Kidney epithelial cell (primary cell): ENCODE measurements around the gene MSN. TPM values are rescaled to one million over a fixed set of nuclear protein-coding genes. Genes with fewer than 3 reads are reported as not detected.

Experiments
- DNase-seq: peaks from one replicate; pipeline ENCODE4 v3.0.0-alpha.2; 2010; ENCODE audit warnings: low read depth
- H3K27me3 ChIP-seq: 2 replicates; pipeline ENCODE4 v1.6.0; 2011; ENCODE audit warnings: low read length; ENCODE audit not compliant: control insufficient read depth, insufficient read depth
- H3K36me3 ChIP-seq: 2 replicates; pipeline ENCODE4 v1.5.1; 2011; ENCODE audit warnings: low read length; ENCODE audit not compliant: control insufficient read depth, insufficient read depth
- H3K4me3 ChIP-seq: 2 replicates; pipeline ENCODE4 v1.5.1; 2011; ENCODE audit warnings: low read depth, mild to moderate bottlenecking, control low read depth, low read length
- total RNA-seq: library from RNA; depleted of rRNA; stranded (reverse); fragments of >200 nt; gene quantifications from 2 replicates; pipeline ENCODE4 v1.2.3, GENCODE V29; 2015
- TF ChIP-seq, protein P1 (sequence below): IDR thresholded peaks from 2 replicates; pipeline ENCODE4 v1.5.1; 2011; ENCODE audit warnings: mild to moderate bottlenecking, moderate library complexity, low read length, control low read depth, inconsistent platforms; ENCODE audit not compliant: insufficient read depth, poor library complexity, severe bottlenecking

The MSN gene
- total RNA-seq, 1 donor from 2014 or later, result 402 TPM

DNA sequence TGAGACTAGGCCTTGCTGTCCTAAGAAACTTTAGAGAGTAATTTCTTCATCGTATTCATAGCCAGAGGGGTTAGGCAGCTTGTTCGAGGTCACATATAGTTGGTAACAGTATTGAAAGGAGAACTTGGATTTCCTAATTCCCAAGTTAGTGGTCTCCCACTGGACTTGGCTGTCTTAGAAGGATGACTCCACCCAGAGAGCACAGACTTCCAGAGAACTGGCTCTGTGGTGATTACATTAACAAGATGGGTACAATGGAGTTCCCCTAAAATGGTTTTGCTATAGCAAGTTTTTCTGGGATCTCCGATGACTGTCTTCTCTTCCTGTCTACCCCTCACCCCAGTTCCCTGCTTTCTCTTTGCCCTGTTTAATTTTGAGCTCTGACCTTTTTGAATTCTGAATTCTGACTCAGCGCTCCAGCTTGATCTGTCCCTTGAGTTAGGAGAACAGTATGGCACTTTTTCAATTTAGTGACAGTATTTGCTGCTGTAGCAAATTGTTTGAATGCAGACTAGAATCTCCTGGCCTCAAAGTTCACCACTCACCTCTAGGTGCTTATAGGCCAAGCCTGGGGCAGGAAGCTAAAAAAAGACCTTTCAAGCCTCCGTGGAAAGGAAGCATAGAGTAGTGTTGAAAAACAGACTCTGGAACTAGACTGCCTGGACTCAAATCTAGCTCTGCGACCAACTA lies 6.9 kb downstream of the MSN start:
- no peak for DNase-seq
- H3K27me3 ChIP-seq, result no peaks in the 10 kb centered on the region
- H3K36me3 ChIP-seq, result no peaks in the 10 kb centered on the region
- no peak overlapping the region for H3K4me3 ChIP-seq
- TF ChIP-seq, protein P1, sequence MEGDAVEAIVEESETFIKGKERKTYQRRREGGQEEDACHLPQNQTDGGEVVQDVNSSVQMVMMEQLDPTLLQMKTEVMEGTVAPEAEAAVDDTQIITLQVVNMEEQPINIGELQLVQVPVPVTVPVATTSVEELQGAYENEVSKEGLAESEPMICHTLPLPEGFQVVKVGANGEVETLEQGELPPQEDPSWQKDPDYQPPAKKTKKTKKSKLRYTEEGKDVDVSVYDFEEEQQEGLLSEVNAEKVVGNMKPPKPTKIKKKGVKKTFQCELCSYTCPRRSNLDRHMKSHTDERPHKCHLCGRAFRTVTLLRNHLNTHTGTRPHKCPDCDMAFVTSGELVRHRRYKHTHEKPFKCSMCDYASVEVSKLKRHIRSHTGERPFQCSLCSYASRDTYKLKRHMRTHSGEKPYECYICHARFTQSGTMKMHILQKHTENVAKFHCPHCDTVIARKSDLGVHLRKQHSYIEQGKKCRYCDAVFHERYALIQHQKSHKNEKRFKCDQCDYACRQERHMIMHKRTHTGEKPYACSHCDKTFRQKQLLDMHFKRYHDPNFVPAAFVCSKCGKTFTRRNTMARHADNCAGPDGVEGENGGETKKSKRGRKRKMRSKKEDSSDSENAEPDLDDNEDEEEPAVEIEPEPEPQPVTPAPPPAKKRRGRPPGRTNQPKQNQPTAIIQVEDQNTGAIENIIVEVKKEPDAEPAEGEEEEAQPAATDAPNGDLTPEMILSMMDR, result no peak

GRCh38 chrX:65677954-65678469 lies 10.6 kb downstream of the MSN start:
- Histone ChIP-seq H3K36me3 (no peaks in the 10 kb centered on the region), H3K4me3 (no peak overlapping the region), H3K27me3 (no peaks in the 10 kb centered on the region)
- no peak for DNase-seq
- TF ChIP-seq, protein P1, result no peak

DNA sequence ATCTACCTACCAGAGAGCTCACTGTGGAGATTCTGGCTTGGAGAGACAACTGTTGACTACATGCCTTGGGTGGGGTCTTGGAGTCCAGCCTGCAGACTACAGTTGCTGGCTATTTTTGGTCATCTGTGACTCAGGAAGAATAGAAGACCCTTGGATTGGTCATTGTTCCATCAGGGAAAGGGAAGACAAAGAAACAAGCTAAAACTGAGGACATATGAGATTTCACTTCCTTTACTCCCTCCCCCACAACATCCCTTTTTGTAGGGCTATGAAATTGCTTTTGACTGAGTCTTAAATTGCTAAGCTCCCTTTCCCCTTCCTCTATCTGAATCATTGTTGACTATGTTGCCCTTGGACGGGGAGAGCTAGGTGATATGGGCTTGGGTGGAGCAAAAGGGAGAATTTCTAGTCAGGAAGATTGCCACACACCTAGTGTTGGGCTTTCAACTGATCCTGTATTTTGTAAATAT lies 11.7 kb downstream of the MSN start:
- no peaks in the 10 kb centered on the region for H3K36me3 ChIP-seq
- no peaks in the 10 kb centered on the region for H3K27me3 ChIP-seq
- DNase-seq, result no peak
- H3K4me3 ChIP-seq, result no peak overlapping the region
- TF ChIP-seq, protein P1, result no peak

DNA sequence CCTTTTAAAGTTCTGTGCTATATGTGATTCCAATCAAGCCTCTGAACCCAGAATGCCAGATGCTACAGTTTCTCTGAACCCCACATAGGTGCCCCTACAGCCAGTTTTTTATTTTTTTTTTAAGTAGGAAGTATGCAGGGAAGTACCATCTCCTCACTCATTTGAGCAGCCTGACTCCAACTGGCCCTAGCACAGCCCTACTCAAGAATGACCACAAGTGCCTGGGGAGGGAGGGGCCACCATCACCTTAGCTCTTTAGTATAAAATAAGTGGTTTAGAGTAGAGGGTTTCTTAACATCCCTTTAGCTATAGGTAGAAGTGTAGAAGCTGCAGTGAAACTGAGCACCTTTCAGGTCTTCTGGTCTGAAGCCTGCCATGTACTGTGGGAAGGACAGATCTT lies 14.4 kb downstream of the MSN start:
- DNase-seq, result no peak
- H3K36me3 ChIP-seq, result no peaks in the 10 kb centered on the region
- no peaks in the 10 kb centered on the region for H3K27me3 ChIP-seq
- TF ChIP-seq, protein P1, result no peak
- no peak overlapping the region for H3K4me3 ChIP-seq

DNA sequence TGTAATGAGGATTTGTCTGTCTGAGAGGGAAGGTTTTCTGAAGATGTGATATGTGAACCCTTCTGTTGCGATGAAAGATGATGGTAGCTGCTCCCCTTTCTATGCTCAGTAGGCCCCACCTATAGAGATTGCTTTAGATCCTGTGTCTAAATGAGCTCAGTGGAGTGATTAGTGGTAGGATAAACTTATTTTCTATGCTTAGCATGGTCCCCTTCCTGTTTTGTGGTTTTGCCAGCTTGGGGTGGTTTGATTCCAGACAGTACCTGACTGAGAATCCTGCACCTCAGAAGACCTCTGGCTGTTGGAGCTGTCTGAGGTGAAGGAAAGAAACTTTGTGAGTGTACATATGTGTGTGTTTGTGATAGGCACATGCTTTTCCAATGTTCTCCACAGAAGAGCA lies 17.7 kb downstream of the MSN start:
- Histone ChIP-seq H3K27me3 (no peaks in the 10 kb centered on the region), H3K36me3 (no peaks in the 10 kb centered on the region)

More for the DNA sequence above, 17.7 kb downstream of the MSN start:
- TF ChIP-seq, protein P1, result no peak
- no peak for DNase-seq
- H3K4me3 ChIP-seq, result no peak overlapping the region
